NCI-H524 (cell line): ENCODE results near the gene ADAM19.
A peak's percentile ranks its signal among the peaks of the same experiment; 100 is the strongest.

Experiments
- DNase-seq, 2 experiments: peaks; one replicate each; lab custom pipeline; 2025; lab: John Stamatoyannopoulos, UW

ADAM19 gene

GRCh38 chr5:157575381-157576020, at the start of gene ADAM19:
Gene ADAM19, minus strand, starts transcription at chr5:157575775. Its CDS starts 79 bp downstream, at chr5:157575696.
- peak; percentile 43 to 50 for DNase-seq

GRCh38 chr5:157624144-157624543, 48.6 kb upstream of the ADAM19 start:
- DNase-seq: no peak

- DNase-seq: no peak
These were observed 45.2 kb upstream of the ADAM19 start for GRCh38 chr5:157620776-157621175.

GRCh38 chr5:157618191-157618765, 42.7 kb upstream of the ADAM19 start:
- DNase-seq: no peak

GRCh38 chr5:157616785-157617184, 41.2 kb upstream of the ADAM19 start:
- DNase-seq: no peak

GRCh38 chr5:157613385-157614245, 38.0 kb upstream of the ADAM19 start:
- no peak for DNase-seq

- DNase-seq: no peak
These were observed 37.0 kb upstream of the ADAM19 start for GRCh38 chr5:157612581-157612980.

- peak; percentile 70 to 90 for DNase-seq
These were observed 36.2 kb upstream of the ADAM19 start for GRCh38 chr5:157611571-157612476.

GRCh38 chr5:157610990-157611389, 35.4 kb upstream of the ADAM19 start:
- no peak for DNase-seq

- no peak for DNase-seq
These were observed 33.5 kb upstream of the ADAM19 start for GRCh38 chr5:157608972-157609565.

- no peak for DNase-seq
These were observed 32.0 kb upstream of the ADAM19 start for GRCh38 chr5:157607371-157608161.

- DNase-seq: no peak
These were observed 30.5 kb upstream of the ADAM19 start for GRCh38 chr5:157606046-157606445.

- DNase-seq: no peak
These were observed 28.0 kb upstream of the ADAM19 start for GRCh38 chr5:157603333-157604190.

GRCh38 chr5:157602505-157602904, 26.9 kb upstream of the ADAM19 start:
- DNase-seq: no peak

GRCh38 chr5:157600252-157600651, 24.7 kb upstream of the ADAM19 start:
- DNase-seq: no peak

- no peak for DNase-seq
These were observed 24.0 kb upstream of the ADAM19 start for GRCh38 chr5:157599565-157599964.

- peak in 1 of 2 experiments; percentile 15 for DNase-seq
These were observed 22.9 kb upstream of the ADAM19 start for GRCh38 chr5:157598350-157598936.

GRCh38 chr5:157597277-157597676, 21.7 kb upstream of the ADAM19 start:
- DNase-seq: no peak

GRCh38 chr5:157596487-157596886, 20.9 kb upstream of the ADAM19 start:
- no peak for DNase-seq
